Parathyroid adenoma (tissue), 2 donors: ENCODE measurements around the gene IL2RA.

Experiments used
- H2AFZ ChIP-seq: fragments of 300-600 bp; sonication (generic); one replicate; pipeline ENCODE4 v1.7.0; 2017; ENCODE audit warnings: antibody characterized with exemption, mild to moderate bottlenecking
- H3K27ac ChIP-seq: fragments of 300-600 bp; sonication (generic); one replicate; pipeline ENCODE4 v1.7.0; 2017
- H3K27me3 ChIP-seq: fragments of 300-600 bp; sonication (generic); one replicate; pipeline ENCODE4 v1.7.0; 2017; ENCODE audit warnings: low read length; ENCODE audit not compliant: control insufficient read depth, insufficient read depth
- H3K36me3 ChIP-seq: fragments of 300-600 bp; sonication (generic); one replicate; pipeline ENCODE4 v1.7.0; 2017; ENCODE audit warnings: low read length; ENCODE audit not compliant: control insufficient read depth, insufficient read depth
- H3K4me1 ChIP-seq: fragments of 300-600 bp; sonication (generic); one replicate; pipeline ENCODE4 v1.7.0; 2017; ENCODE audit warnings: control low read depth
- H3K4me2 ChIP-seq: fragments of 300-600 bp; sonication (generic); one replicate; pipeline ENCODE4 v1.7.0; 2017; ENCODE audit warnings: low read length
- H3K4me3 ChIP-seq: fragments of 300-600 bp; sonication (generic); one replicate; pipeline ENCODE4 v1.7.0; 2017; ENCODE audit warnings: low read depth, low read length
- H3K79me2 ChIP-seq: fragments of 300-600 bp; sonication (generic); one replicate; pipeline ENCODE4 v1.7.0; 2017; ENCODE audit warnings: control low read depth
- H3K9ac ChIP-seq: fragments of 300-600 bp; sonication (generic); one replicate; pipeline ENCODE4 v1.7.0; 2017; ENCODE audit warnings: mild to moderate bottlenecking
- H3K9me3 ChIP-seq: fragments of 300-600 bp; sonication (generic); one replicate; pipeline ENCODE4 v1.7.0; 2017; ENCODE audit warnings: low read length; ENCODE audit not compliant: control insufficient read depth
- CTCF ChIP-seq: fragments of 300-600 bp; sonication (generic); IDR thresholded peaks from one replicate; pipeline ENCODE4 v1.7.0; 2017; ENCODE audit warnings: antibody characterized with exemption, mild to moderate bottlenecking
- donor health status: primary hyperparathyroidism.

Gene IL2RA

GRCh38 chr10:6054884-6055283, 7.3 kb downstream of the IL2RA start:
- Histone ChIP-seq H3K4me2 (no peak overlapping the region), H3K79me2 (no peaks in the 10 kb centered on the region), H3K27ac (no peak overlapping the region), H3K27me3 (no peaks in the 10 kb centered on the region), H3K9me3 (no peaks in the 10 kb centered on the region), H3K4me3 (no peak overlapping the region), H2AFZ (no peak overlapping the region), H3K36me3 (no peaks in the 10 kb centered on the region), H3K9ac (no peak overlapping the region), H3K4me1 (peaks cover 5% of the 10 kb centered on the region)
- TF ChIP-seq CTCF, result no peak

DNA sequence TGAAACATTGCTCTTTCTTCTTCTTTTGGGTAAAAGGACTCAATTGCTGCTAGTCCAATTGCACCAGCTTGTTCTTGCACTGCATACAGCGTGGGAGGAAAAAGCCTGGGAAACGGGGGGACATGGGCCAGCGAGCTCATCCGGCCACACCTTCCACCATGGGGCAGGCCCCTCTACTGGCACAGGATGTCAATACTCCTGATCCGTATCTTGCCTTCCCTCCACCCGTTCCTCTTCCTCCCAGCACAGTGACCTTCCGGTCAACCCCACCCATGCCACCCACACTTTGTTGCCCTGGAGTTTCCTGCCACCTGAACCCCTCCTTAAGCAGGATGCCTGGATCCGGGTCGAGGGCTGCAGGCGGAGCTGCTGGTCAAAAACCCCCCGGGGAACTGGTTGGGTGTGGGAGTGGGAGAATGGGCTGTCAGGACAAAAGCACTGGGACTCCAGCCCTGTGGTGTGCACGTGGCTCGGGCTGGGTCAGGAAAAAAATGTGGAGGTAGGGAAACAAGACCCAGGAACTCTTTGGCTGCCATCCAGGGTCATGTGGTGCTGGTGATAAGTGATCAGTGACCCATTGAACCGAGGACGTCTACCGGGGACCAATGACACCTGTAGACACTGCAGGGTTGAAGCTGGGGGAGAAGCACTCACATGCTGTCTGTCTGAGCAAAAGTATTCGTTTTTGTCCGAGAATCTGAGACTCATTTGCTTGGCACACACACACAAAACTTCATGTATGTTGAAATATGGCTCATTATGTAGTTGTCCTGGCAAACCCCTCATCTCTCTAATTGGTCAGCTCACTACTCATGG, 8.1 kb downstream of the IL2RA start:
- peak overlapping the region; percentile 23 for H3K4me2 ChIP-seq
- H3K79me2 ChIP-seq, result no peaks in the 10 kb centered on the region
- peaks cover 5% of the 10 kb centered on the region for H3K4me1 ChIP-seq
- H3K36me3 ChIP-seq, result no peaks in the 10 kb centered on the region
- H3K27ac ChIP-seq, result peak overlapping the region; percentile 29
- H3K9ac ChIP-seq, result no peak overlapping the region
- H3K27me3 ChIP-seq, result no peaks in the 10 kb centered on the region
- H3K4me3 ChIP-seq, result peak overlapping the region; percentile 15
- H2AFZ ChIP-seq, result peak overlapping the region; percentile 5
- H3K9me3 ChIP-seq, result no peaks in the 10 kb centered on the region
- no peak for TF ChIP-seq CTCF

DNA sequence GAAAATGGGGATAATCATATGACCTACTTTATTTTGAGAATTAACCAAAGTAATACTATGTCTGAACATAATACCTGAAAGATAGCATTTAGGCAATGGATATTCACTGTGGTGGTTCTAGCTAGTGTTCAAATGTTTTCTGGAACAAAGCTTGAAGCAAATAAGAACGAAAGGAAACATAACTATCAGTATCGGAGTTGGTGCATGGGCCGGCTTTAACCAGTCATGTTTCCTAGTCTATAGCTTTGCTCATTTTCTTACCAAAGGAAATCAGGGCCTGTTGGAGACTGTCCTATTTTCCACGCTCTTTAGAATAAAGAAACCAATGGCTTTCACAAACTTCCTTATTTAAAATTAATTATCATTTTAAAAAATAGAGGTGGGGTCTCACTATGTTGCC, 8.9 kb downstream of the IL2RA start:
- Histone ChIP-seq H3K27me3 (no peaks in the 10 kb centered on the region), H3K27ac (no peak overlapping the region), H2AFZ (no peak overlapping the region), H3K36me3 (no peaks in the 10 kb centered on the region), H3K4me3 (no peak overlapping the region), H3K79me2 (no peaks in the 10 kb centered on the region), H3K9me3 (no peaks in the 10 kb centered on the region), H3K4me2 (no peak overlapping the region), H3K9ac (no peak overlapping the region), H3K4me1 (peaks cover 5% of the 10 kb centered on the region)
- no peak for TF ChIP-seq CTCF

DNA sequence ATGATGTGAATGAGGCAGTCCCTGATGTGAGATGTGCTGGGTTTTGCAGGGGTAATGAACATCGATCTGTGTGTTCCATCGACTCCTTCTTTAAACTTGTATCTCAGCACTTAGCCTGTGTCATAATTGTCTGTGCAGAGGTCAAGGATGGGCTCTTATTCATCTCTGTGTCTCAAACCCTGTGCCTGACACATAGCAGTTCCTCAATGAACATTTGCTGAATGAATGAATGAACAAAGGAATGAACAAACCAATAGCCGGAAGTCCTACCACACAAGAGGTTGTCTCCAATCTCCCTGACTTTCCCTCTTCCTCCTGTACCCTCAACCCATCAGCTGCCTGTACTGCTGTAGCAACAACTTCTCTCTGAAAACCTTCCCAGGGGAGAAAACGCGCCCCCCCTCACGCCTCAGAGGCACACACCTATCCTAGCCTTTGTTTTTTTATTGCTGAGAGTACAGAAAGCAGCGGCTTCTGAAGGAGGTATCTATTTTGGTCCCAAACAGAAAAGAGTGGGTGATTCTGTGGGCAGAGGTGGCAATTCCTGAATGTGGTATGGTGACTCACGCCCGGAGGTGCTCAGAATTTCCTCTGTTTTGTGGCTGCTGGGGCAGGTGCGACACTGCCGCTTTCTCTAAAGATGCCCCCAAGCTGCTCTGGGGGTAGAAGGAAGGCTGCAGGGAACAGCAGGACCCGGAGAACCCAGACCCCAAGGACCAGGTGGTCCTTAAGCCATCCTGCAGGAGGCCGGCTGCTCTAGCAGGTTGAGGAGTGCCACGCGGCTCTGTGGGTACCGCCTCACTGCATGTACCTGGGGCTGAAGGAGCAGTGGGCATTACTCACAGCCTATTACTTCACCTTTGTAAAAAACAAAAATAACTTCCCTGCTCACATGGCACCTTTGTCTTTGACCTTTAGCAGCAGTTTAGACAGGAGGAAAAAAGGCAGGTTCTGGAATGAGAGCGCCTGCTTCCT, 9.6 kb downstream of the IL2RA start:
- Histone ChIP-seq H3K9me3 (no peaks in the 10 kb centered on the region), H2AFZ (no peak overlapping the region), H3K79me2 (no peaks in the 10 kb centered on the region), H3K4me3 (no peak overlapping the region), H3K27me3 (no peaks in the 10 kb centered on the region), H3K4me1 (peaks cover 5% of the 10 kb centered on the region), H3K4me2 (no peak overlapping the region), H3K27ac (no peak overlapping the region), H3K9ac (no peak overlapping the region), H3K36me3 (no peaks in the 10 kb centered on the region)
- TF ChIP-seq CTCF, result no peak
